ENCODE results near the gene SUSD2. TPM values are rescaled to one million over a fixed set of nuclear protein-coding genes. Genes with fewer than 3 reads are reported as not detected.

SUSD2 gene
- total and polyA plus RNA-seq, 2 of the 4 experiments (the other 2 are of a cell fraction): 0.18 to 1.6 TPM

- dilution Hi-C loops (cut with HindIII; ENCODE audit: low sequenced_read_pairs, unreplicated experiment) (no loop called here), intact Hi-C loops (cut with micrococcal nuclease) (loop anchor here (10.0 kb wide), 1 partner anchor 193 kb away; the partner anchor contains the start of gene GSTT2), in situ Hi-C loops (cut with MboI; ENCODE audit: low sequenced_read_pairs) (no loop called here)
- Histone ChIP-seq H3K23ac (ENCODE audit: low read depth, low read length) (no peak overlapping the region), H4K5ac (ENCODE audit: low read depth, low read length) (no peak overlapping the region), H4K91ac (ENCODE audit: insufficient read depth, low read depth, low read length) (no peak overlapping the region), H3K9ac (ENCODE audit: low read depth, low read length) (no peak overlapping the region), H3K4me2 (ENCODE audit: low read depth, low read length) (no peak overlapping the region), H4K8ac (ENCODE audit: low read depth in 2 of 2, low read length in 2 of 2) (no peak overlapping the region), H2BK120ac (ENCODE audit: low read depth, low read length) (no peak overlapping the region), H3K9me1 (ENCODE audit: insufficient read depth, low read length) (no peaks in the 10 kb centered on the region), H3K79me1 (ENCODE audit: low read depth in 1 of 2, low read length in 2 of 2) (peaks cover 0 to 4% of the 10 kb centered on the region in 2 experiments; a peak in 1 of 4 replicates), H4K20me1 (ENCODE audit: insufficient read depth, low read length) (peaks cover 15% of the 10 kb centered on the region; the same call in 1 of the 2 replicates), H2AK5ac (ENCODE audit: low read depth, low read length) (no peak overlapping the region), H3K4me1 (ENCODE audit: control insufficient read depth, insufficient read depth, low read length) (no peaks in the 10 kb centered on the region), H3K14ac (replicated peaks; ENCODE audit: low read depth, low read length) (no peak overlapping the region), H3K4ac (ENCODE audit: low read depth, low read length) (no peak overlapping the region), H3K36me3 (ENCODE audit: control insufficient read depth, insufficient read depth, low read length) (peaks cover 28% of the 10 kb centered on the region), H2BK5ac (ENCODE audit: low read depth, low read length, poor library complexity, severe bottlenecking) (no peak overlapping the region), H3K27me3 (ENCODE audit: control insufficient read depth, insufficient read depth, low read length) (no peaks in the 10 kb centered on the region), H2BK20ac (ENCODE audit: low read depth, low read length) (no peak overlapping the region), H2BK15ac (ENCODE audit: low read depth, low read length) (no peak overlapping the region), H3K27ac (ENCODE audit: insufficient read depth, low read length) (no peak overlapping the region), H3K9me3 (ENCODE audit: control insufficient read depth, insufficient read depth, low read length) (no peaks in the 10 kb centered on the region), H3K4me3 (ENCODE audit: insufficient read depth, low read depth, low read length) (no peak overlapping the region), H2AFZ (replicated peaks; ENCODE audit: low read length, poor library complexity) (no peak overlapping the region), H3K18ac (ENCODE audit: low read depth, low read length) (no peak overlapping the region), H2AK9ac (replicated peaks; ENCODE audit: low read depth, low read length, poor library complexity) (peak overlapping the region; percentile 26), H3K56ac (ENCODE audit: extremely low read depth, insufficient read depth, low read length) (no peak overlapping the region)
- POLR2A ChIA-PET (ENCODE audit: unreplicated experiment): no interaction called here
- no peak for DNase-seq
- no TSS peak for BruUV-seq (replicated peaks)
- no CpG with 5 or more reads among the region's 10 CpGs for WGBS, 2 experiments (ENCODE audit: extremely low coverage in 2 of 2, insufficient read length in 1 of 2)
- TF ChIP-seq CTCF (conservative IDR thresholded peaks at IDR 0.05; ENCODE audit: low read depth, low read length) (no peak), USF2 (IDR thresholded peaks at IDR 0.05; ENCODE audit: low read depth, low read length) (no peak), RAD21 (IDR thresholded peaks at IDR 0.05; ENCODE audit: low read length) (no peak), MAFK (IDR thresholded peaks at IDR 0.05; ENCODE audit: low read depth, low read length) (no peak), SMC3 (IDR thresholded peaks at IDR 0.05; ENCODE audit: low read depth, low read length) (no peak)
- CTCF ChIA-PET: no interaction called here
- ATAC-seq (ENCODE audit: low read depth): no peak
Observed at GRCh38 chr22:24177456-24177855, 3.8 kb upstream of the SUSD2 start.

All from IMR-90 (cell line).